GM23338 (cell line): Measurements from ENCODE around the gene ALCAM. TPM values are rescaled to one million over a fixed set of nuclear protein-coding genes. Genes with fewer than 3 reads are reported as not detected.

Source experiments
- ATAC-seq: fragments of 200-7000 bp; cut with Tn5 transposase; 3 replicates; pipeline ENCODE4 v1.9.1; 2020
- DNase-seq: peaks from one replicate; pipeline ENCODE4 v3.0.0-alpha.2; 2015; ENCODE audit warnings: low spot score
- H2AFZ ChIP-seq: fragments of 200-600 bp; sonication (generic); 2 replicates; pipeline ENCODE4 v1.8.0; 2016; ENCODE audit warnings: antibody characterized with exemption, mild to moderate bottlenecking, moderate library complexity
- H3F3A ChIP-seq: fragments of 200-600 bp; sonication (generic); replicated peaks from 2 replicates; pipeline ENCODE4 v1.8.0; 2017; ENCODE audit warnings: antibody characterized with exemption, mixed run types, low read depth
- H3K27ac ChIP-seq: fragments of 200-600 bp; sonication (generic); 2 replicates; pipeline ENCODE4 v1.6.1; 2016; ENCODE audit warnings: low read depth
- H3K27me3 ChIP-seq: fragments of 200-600 bp; sonication (generic); 2 replicates; pipeline ENCODE4 v1.8.0; 2016; ENCODE audit warnings: mild to moderate bottlenecking, mixed run types, moderate library complexity; ENCODE audit not compliant: insufficient read depth
- H3K36me3 ChIP-seq: fragments of 200-600 bp; sonication (generic); 2 replicates; pipeline ENCODE4 v1.8.0; 2016; ENCODE audit warnings: mild to moderate bottlenecking; ENCODE audit not compliant: insufficient read depth
- H3K4me1 ChIP-seq: fragments of 200-600 bp; sonication (generic); 2 replicates; pipeline ENCODE4 v1.8.0; 2016; ENCODE audit warnings: mild to moderate bottlenecking, moderate library complexity; ENCODE audit not compliant: insufficient read depth
- H3K4me2 ChIP-seq: fragments of 200-600 bp; sonication (generic); 2 replicates; pipeline ENCODE4 v1.7.1; 2017; ENCODE audit warnings: mixed run types
- H3K4me3 ChIP-seq: fragments of 200-600 bp; sonication (generic); 2 replicates; pipeline ENCODE4 v1.6.1; 2016; ENCODE audit warnings: mixed run types
- H3K79me2 ChIP-seq: fragments of 200-600 bp; sonication (generic); replicated peaks from 2 replicates; pipeline ENCODE4 v1.8.0; 2017; ENCODE audit warnings: mild to moderate bottlenecking; ENCODE audit not compliant: insufficient read depth
- H3K9me2 ChIP-seq: fragments of 200-600 bp; sonication (generic); 2 replicates; pipeline ENCODE4 v1.8.0; 2017; ENCODE audit not compliant: insufficient read depth
- H4K20me1 ChIP-seq: fragments of 200-600 bp; sonication (generic); replicated peaks from 2 replicates; pipeline ENCODE4 v1.8.0; 2017; ENCODE audit warnings: mild to moderate bottlenecking; ENCODE audit not compliant: insufficient read depth
- H3K27ac Mint-ChIP-seq: 2 replicates; pipeline ENCODE4 v1.8.0; 2020; ENCODE audit warnings: inconsistent platforms, mild to moderate bottlenecking, moderate library complexity, mixed read lengths
- H3K27me3 Mint-ChIP-seq: 3 replicates; pipeline ENCODE4 v1.8.0; 2022; ENCODE audit warnings: low read depth, mild to moderate bottlenecking, moderate library complexity, mixed read lengths, inconsistent platforms; ENCODE audit not compliant: insufficient read depth, poor library complexity
- H3K36me3 Mint-ChIP-seq: 3 replicates; pipeline ENCODE4 v1.8.0; 2021; ENCODE audit warnings: low read depth, mild to moderate bottlenecking, inconsistent platforms, moderate library complexity, mixed read lengths
- H3K4me1 Mint-ChIP-seq: 3 replicates; pipeline ENCODE4 v1.8.0; 2020; ENCODE audit warnings: mild to moderate bottlenecking, inconsistent platforms, mixed read lengths
- H3K4me3 Mint-ChIP-seq: 3 replicates; pipeline ENCODE4 v1.8.0; 2021; ENCODE audit warnings: moderate library complexity, mild to moderate bottlenecking, inconsistent platforms, mixed read lengths
- H3K9me3 Mint-ChIP-seq: 3 replicates; pipeline ENCODE4 v1.8.0; 2020; ENCODE audit warnings: moderate library complexity, mild to moderate bottlenecking, inconsistent platforms, mixed read lengths
- CREB1 ChIP-seq: fragments of 250-450 bp; sonication (Bioruptor Pico); IDR thresholded peaks from 2 replicates; pipeline ENCODE4 v1.5.0; 2020; ENCODE audit warnings: low read depth, mild to moderate bottlenecking, moderate library complexity
- EZH2 ChIP-seq: fragments of 200-600 bp; sonication (generic); IDR thresholded peaks from one replicate; pipeline ENCODE4 v1.8.0; 2017; ENCODE audit warnings: antibody characterized with exemption, mild to moderate bottlenecking, low read depth; ENCODE audit not compliant: unreplicated experiment
- EZH2phosphoT487 ChIP-seq: fragments of 200-600 bp; sonication (generic); IDR thresholded peaks from one replicate; pipeline ENCODE4 v1.8.1; 2018; ENCODE audit warnings: antibody characterized with exemption; ENCODE audit not compliant: unreplicated experiment
- JUNB ChIP-seq: IDR thresholded peaks from one replicate; pipeline ENCODE4 v1.6.1; 2016; ENCODE audit warnings: antibody characterized with exemption; ENCODE audit not compliant: unreplicated experiment
- NANOG ChIP-seq: IDR thresholded peaks from 2 replicates; pipeline ENCODE4 v1.6.1; 2016; ENCODE audit warnings: antibody characterized with exemption, borderline replicate concordance
- POLR2AphosphoS5 ChIP-seq: IDR thresholded peaks from 2 replicates; pipeline ENCODE4 v1.6.1; 2016; ENCODE audit warnings: antibody characterized with exemption, low read depth
- STAT1 ChIP-seq: IDR thresholded peaks from one replicate; pipeline ENCODE4 v1.6.1; 2016; ENCODE audit warnings: antibody characterized with exemption; ENCODE audit not compliant: unreplicated experiment
- ZNF114 ChIP-seq: fragments of 250-450 bp; sonication (Bioruptor Pico); IDR thresholded peaks from 2 replicates; pipeline ENCODE4 v1.5.0; 2020; ENCODE audit warnings: mild to moderate bottlenecking, moderate library complexity
- ZNF331 ChIP-seq: fragments of 250-450 bp; sonication (Bioruptor Pico); IDR thresholded peaks from 2 replicates; pipeline ENCODE4 v1.5.0; 2020; ENCODE audit warnings: low read depth, mild to moderate bottlenecking, moderate library complexity
- polyA plus RNA-seq: library from polyadenylated mRNA; unstranded; fragments of >200 nt; fragmentation: Nextera tagmentation; extraction: Ambion mirVana; gene quantifications from 2 replicates; pipeline ENCODE4 v1.2.1, GENCODE V29; 2016
- total RNA-seq: library from RNA; depleted of rRNA; stranded (reverse); fragments of >200 nt; shearing (Covaris generic); gene quantifications from 2 replicates; pipeline ENCODE4 v1.2.3, GENCODE V29; 2014
- TF ChIP-seq, protein P1 (sequence below): IDR thresholded peaks from 2 replicates; pipeline ENCODE4 v1.6.1; 2016; ENCODE audit warnings: antibody characterized with exemption
- TF ChIP-seq, protein P2 (sequence below): IDR thresholded peaks from one replicate; pipeline ENCODE4 v1.6.1; 2018; ENCODE audit warnings: antibody characterized with exemption; ENCODE audit not compliant: unreplicated experiment
- TF ChIP-seq, protein P3 (sequence below), 2 experiments: fragments of 200-600 bp in 1 of 2; sonication (generic) in 1 of 2; conservative IDR thresholded peaks; 2 replicates each; pipeline versions ENCODE4 v1.5.1 to v1.6.1; 2016 to 2017; ENCODE audit warnings: antibody characterized with exemption in 2 of 2, low read depth in 2 of 2, mild to moderate bottlenecking in 2 of 2, moderate library complexity in 1 of 2
- TF ChIP-seq, protein P4 (sequence below): fragments of 250-450 bp; sonication (Bioruptor Pico); IDR thresholded peaks from 2 replicates; pipeline ENCODE4 v1.5.0; 2020; ENCODE audit warnings: mild to moderate bottlenecking, moderate library complexity

The ALCAM gene
- total and polyA plus RNA-seq, 2 experiments from 2014 or later, result 11.3 to 36.0 TPM

DNA sequence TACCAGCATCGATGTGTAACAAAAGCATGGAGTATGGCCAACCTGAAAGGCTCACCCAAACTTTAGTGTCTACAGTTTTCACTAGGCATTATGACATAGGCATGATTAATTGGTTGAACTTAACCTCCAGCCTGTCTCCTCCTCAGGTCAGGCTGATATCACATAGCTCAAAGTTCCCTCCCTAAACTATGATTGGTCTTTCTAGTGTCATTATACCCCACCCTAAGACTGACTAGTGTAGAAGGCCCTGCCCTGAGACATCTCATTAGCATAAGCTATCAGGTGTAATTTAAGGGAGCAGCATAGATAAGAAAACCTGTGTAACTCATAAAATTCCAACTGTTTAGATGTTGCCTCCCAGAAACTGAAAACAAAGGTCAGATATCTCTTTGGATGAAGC is 195.2 kb downstream of the ALCAM start:
- Mint-ChIP-seq H3K36me3 (peaks cover 2% of the 10 kb centered on the region; the same call in 1 of the 3 replicates), H3K27ac (no peak overlapping the region), H3K4me3 (no peak overlapping the region), H3K9me3 (no peaks in the 10 kb centered on the region; the same call in 1 of the 3 replicates), H3K4me1 (peaks cover 2% of the 10 kb centered on the region; the same call in 2 of the 3 replicates), H3K27me3 (peaks cover 3% of the 10 kb centered on the region)
- DNase-seq (no peak), ATAC-seq (no peak)
- Histone ChIP-seq H3F3A (no peaks in the 10 kb centered on the region), H3K27me3 (no peaks in the 10 kb centered on the region), H3K4me1 (no peaks in the 10 kb centered on the region), H3K4me3 (no peak overlapping the region), H3K79me2 (no peaks in the 10 kb centered on the region), H3K4me2 (no peak overlapping the region), H3K9me2 (0 out of 2 replicates have a peak, but pooled peaks cover 3% of the 10 kb centered on the region), H3K27ac (no peak overlapping the region), H2AFZ (no peak overlapping the region), H3K36me3 (no peaks in the 10 kb centered on the region), H4K20me1 (no peaks in the 10 kb centered on the region)
- TF ChIP-seq EZH2 (no peak), ZNF114 (no peak), CREB1 (CRISPR knock-in tag) (no peak), EZH2phosphoT487 (no peak), POLR2AphosphoS5 (no peak), STAT1 (no peak), ZNF331 (CRISPR knock-in tag) (no peak), NANOG (no peak), JUNB (no peak)
- TF ChIP-seq, protein P1, sequence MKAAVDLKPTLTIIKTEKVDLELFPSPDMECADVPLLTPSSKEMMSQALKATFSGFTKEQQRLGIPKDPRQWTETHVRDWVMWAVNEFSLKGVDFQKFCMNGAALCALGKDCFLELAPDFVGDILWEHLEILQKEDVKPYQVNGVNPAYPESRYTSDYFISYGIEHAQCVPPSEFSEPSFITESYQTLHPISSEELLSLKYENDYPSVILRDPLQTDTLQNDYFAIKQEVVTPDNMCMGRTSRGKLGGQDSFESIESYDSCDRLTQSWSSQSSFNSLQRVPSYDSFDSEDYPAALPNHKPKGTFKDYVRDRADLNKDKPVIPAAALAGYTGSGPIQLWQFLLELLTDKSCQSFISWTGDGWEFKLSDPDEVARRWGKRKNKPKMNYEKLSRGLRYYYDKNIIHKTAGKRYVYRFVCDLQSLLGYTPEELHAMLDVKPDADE, result no peak
- TF ChIP-seq, protein P2, sequence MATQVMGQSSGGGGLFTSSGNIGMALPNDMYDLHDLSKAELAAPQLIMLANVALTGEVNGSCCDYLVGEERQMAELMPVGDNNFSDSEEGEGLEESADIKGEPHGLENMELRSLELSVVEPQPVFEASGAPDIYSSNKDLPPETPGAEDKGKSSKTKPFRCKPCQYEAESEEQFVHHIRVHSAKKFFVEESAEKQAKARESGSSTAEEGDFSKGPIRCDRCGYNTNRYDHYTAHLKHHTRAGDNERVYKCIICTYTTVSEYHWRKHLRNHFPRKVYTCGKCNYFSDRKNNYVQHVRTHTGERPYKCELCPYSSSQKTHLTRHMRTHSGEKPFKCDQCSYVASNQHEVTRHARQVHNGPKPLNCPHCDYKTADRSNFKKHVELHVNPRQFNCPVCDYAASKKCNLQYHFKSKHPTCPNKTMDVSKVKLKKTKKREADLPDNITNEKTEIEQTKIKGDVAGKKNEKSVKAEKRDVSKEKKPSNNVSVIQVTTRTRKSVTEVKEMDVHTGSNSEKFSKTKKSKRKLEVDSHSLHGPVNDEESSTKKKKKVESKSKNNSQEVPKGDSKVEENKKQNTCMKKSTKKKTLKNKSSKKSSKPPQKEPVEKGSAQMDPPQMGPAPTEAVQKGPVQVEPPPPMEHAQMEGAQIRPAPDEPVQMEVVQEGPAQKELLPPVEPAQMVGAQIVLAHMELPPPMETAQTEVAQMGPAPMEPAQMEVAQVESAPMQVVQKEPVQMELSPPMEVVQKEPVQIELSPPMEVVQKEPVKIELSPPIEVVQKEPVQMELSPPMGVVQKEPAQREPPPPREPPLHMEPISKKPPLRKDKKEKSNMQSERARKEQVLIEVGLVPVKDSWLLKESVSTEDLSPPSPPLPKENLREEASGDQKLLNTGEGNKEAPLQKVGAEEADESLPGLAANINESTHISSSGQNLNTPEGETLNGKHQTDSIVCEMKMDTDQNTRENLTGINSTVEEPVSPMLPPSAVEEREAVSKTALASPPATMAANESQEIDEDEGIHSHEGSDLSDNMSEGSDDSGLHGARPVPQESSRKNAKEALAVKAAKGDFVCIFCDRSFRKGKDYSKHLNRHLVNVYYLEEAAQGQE, result no peak
- TF ChIP-seq, protein P3, sequence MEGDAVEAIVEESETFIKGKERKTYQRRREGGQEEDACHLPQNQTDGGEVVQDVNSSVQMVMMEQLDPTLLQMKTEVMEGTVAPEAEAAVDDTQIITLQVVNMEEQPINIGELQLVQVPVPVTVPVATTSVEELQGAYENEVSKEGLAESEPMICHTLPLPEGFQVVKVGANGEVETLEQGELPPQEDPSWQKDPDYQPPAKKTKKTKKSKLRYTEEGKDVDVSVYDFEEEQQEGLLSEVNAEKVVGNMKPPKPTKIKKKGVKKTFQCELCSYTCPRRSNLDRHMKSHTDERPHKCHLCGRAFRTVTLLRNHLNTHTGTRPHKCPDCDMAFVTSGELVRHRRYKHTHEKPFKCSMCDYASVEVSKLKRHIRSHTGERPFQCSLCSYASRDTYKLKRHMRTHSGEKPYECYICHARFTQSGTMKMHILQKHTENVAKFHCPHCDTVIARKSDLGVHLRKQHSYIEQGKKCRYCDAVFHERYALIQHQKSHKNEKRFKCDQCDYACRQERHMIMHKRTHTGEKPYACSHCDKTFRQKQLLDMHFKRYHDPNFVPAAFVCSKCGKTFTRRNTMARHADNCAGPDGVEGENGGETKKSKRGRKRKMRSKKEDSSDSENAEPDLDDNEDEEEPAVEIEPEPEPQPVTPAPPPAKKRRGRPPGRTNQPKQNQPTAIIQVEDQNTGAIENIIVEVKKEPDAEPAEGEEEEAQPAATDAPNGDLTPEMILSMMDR (conservative IDR thresholded peaks at IDR 0.05; ENCODE audit: low read depth in 2 of 2), result no peak
- TF ChIP-seq, protein P4, sequence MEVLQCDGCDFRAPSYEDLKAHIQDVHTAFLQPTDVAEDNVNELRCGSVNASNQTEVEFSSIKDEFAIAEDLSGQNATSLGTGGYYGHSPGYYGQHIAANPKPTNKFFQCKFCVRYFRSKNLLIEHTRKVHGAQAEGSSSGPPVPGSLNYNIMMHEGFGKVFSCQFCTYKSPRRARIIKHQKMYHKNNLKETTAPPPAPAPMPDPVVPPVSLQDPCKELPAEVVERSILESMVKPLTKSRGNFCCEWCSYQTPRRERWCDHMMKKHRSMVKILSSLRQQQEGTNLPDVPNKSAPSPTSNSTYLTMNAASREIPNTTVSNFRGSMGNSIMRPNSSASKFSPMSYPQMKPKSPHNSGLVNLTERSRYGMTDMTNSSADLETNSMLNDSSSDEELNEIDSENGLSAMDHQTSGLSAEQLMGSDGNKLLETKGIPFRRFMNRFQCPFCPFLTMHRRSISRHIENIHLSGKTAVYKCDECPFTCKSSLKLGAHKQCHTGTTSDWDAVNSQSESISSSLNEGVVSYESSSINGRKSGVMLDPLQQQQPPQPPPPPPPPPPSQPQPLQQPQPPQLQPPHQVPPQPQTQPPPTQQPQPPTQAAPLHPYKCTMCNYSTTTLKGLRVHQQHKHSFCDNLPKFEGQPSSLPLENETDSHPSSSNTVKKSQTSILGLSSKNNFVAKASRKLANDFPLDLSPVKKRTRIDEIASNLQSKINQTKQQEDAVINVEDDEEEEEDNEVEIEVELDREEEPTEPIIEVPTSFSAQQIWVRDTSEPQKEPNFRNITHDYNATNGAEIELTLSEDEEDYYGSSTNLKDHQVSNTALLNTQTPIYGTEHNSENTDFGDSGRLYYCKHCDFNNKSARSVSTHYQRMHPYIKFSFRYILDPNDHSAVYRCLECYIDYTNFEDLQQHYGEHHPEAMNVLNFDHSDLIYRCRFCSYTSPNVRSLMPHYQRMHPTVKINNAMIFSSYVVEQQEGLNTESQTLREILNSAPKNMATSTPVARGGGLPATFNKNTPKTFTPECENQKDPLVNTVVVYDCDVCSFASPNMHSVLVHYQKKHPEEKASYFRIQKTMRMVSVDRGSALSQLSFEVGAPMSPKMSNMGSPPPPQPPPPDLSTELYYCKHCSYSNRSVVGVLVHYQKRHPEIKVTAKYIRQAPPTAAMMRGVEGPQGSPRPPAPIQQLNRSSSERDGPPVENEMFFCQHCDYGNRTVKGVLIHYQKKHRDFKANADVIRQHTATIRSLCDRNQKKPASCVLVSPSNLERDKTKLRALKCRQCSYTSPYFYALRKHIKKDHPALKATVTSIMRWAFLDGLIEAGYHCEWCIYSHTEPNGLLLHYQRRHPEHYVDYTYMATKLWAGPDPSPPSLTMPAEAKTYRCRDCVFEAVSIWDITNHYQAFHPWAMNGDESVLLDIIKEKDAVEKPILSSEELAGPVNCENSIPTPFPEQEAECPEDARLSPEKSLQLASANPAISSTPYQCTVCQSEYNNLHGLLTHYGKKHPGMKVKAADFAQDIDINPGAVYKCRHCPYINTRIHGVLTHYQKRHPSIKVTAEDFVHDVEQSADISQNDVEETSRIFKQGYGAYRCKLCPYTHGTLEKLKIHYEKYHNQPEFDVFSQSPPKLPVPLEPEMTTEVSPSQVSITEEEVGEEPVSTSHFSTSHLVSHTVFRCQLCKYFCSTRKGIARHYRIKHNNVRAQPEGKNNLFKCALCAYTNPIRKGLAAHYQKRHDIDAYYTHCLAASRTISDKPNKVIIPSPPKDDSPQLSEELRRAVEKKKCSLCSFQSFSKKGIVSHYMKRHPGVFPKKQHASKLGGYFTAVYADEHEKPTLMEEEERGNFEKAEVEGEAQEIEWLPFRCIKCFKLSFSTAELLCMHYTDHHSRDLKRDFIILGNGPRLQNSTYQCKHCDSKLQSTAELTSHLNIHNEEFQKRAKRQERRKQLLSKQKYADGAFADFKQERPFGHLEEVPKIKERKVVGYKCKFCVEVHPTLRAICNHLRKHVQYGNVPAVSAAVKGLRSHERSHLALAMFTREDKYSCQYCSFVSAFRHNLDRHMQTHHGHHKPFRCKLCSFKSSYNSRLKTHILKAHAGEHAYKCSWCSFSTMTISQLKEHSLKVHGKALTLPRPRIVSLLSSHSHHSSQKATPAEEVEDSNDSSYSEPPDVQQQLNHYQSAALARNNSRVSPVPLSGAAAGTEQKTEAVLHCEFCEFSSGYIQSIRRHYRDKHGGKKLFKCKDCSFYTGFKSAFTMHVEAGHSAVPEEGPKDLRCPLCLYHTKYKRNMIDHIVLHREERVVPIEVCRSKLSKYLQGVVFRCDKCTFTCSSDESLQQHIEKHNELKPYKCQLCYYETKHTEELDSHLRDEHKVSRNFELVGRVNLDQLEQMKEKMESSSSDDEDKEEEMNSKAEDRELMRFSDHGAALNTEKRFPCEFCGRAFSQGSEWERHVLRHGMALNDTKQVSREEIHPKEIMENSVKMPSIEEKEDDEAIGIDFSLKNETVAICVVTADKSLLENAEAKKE (CRISPR knock-in tag), result no peak
